CD4-positive, alpha-beta T cell treated with Interferon alpha-2 for 1 hour (primary cell): ENCODE data around the gene MROH7.
A peak's percentile ranks its signal among the peaks of the same experiment; 100 is the strongest.

Source experiments
- DNase-seq, 2 donors: peaks; one replicate each; pipeline ENCODE4 v3.0.0-alpha.2; 2020 to 2022

MROH7 gene

DNA sequence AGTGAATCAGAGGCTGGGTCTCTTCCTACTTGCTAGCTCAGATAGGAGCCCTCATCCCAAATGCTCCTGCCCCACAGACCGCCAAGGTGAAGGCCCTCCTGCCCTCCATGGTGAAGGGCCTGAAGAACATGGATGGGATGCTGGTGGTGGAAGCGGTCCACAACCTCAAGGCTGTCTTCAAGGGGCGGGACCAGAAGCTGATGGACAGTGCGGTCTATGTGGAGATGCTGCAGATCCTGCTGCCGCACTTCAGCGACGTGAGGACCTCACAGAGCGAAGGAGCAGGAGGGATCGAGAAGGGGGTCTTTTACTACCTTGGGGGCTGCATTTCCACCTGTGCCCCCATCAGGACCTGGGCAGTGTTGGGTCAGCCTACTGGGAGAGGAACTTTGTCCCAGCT, 59.5 kb downstream of the MROH7 start:
- no peak for DNase-seq

DNA sequence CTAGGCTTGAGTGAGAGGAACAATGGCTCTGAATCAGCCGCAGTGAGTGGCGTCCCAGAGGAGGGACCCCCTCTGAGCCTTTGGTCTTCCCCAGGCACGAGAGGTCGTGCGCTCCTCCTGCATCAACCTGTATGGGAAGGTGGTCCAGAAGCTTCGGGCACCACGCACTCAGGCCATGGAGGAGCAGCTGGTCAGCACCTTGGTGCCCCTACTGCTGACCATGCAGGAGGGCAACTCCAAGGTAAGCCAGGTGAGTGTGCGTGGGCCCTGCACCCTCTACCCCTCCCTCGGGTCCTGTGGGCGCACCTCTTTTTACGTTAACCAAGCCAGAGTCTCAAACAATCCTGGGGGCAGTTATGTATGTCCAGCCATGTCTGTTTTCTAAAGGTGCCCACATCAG, 60.4 kb downstream of the MROH7 start:
- no peak for DNase-seq

DNA sequence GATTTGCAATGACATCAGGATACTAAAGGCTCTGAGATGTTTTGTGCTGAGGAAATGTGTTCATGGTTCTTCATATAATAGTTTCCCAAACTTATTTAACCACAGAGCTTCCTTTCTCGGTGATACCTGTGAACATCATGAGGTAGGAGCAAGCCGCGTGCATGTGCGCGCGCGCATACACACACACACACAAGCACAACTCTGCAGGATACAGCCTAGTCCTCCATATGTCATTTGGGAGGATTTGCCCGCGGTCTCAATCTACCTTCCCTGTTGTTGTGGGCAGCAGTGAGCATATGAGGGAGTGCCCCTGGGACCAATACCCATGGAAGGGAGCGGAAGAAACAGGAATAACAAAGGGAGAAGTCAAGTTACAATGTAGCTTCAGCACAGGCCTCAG, 61.9 kb downstream of the MROH7 start:
- DNase-seq: no peak

DNA sequence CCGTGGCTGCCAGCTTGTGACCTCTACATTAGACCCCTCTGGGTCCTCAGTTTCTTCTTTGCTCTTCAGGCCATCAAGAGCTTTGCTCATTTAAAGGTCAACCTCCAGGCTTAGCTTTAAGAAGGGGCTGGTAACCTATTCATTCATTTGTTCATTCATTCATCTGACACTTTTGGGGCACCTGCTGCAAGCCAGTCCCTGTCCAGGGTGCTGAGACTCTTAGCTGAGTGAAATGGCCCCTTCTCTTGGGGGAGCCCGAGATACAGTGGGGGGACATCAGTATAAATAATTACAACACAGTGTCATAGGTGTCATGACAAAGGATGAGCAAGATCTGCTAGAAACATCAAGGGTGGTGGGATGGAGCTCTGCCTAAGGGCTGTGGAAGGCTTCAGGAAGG, 63.6 kb downstream of the MROH7 start:
- no peak for DNase-seq

DNA sequence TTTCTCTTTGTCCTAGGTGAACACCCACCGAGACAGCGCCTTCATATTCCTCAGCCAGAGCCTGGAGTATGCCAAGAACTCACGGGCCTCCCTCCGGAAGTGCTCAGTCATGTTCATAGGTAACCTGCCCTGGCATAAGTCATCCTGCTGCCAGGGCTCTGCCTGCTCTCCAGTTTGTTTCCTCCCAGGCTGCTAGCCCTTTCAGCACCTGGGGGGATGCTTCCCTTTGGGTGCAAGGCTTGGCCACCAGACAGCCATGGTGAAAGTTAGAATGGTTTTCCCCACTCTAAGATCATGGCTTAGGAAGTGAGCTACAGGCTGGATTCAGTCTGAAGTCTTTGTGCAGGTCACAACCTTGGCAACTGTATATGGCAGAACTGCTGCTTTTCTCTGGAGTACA, 64.8 kb downstream of the MROH7 start:
- DNase-seq: no peak

DNA sequence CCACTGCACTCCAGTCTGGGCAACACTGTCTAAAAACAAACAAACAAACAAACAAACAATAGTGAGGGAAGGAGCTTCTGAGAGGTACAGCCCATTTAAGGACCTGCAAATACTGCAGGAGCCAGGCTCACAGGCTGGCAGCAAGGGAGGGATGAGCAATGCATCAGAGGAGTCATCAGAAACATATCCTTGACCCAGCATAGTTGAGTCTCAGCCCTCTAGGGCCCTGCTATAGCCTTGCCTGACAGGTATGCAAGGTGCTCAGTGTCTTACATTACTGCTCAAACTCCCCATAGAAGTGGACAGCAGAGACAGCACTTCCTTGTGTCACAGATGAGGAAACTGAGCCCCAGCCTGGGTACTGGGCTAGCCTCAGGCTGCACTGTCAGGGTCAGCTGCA, 66.8 kb downstream of the MROH7 start:
- DNase-seq: no peak

DNA sequence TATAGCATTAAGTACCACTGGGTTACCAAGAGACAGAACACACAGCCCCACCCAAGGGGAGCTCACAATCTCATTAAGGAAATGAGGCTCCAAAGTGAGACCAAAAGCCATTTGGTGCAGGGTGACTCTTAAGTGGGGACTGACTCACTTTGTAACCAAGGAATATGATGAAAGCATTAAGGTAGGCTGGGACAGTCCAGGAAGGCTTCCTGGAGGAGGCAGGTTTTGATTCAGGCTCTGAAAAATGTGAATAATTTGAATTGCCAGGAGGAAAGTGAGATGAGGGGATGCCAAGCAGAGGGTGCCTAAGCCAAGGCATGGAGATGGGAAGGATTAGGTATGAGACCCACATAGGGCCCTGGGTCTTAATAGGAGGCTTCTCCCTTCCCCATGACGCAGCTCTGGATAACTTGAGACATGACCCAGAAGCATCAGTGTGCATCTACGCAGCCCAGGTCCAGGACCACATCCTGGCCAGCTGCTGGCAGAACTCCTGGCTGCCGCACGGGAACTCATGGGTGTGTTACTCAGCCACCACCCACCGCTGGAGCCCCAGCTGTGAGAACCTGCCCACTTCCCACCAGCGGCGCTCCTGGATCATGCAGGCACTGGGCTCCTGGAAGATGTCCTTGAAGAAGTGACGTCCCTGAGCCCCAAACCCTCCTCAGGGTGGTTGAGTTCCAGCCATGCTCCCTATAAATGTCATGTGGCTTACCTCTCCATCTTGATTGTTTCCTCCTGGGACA, 68.1 kb downstream of the MROH7 start:
- no peak for DNase-seq

DNA sequence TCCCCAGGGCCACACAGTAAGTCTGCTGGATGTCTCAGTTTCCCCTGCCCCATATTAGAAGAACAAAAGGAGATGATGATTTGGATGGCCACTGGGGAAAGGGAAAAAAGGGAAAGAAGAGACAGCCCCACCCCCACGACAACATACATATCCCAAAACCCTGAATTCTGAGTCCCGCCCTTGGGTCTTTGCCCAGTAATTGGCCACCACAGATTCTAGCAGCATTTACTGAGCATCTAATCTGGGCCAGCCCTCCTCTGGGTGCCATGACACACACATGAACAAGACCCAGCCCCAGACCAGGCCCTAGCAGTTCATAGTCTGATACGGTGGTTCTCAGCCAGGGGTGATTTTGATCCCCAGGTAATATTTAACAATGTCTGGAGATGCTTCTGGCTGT, 68.8 kb downstream of the MROH7 start:
- DNase-seq: no peak

DNA sequence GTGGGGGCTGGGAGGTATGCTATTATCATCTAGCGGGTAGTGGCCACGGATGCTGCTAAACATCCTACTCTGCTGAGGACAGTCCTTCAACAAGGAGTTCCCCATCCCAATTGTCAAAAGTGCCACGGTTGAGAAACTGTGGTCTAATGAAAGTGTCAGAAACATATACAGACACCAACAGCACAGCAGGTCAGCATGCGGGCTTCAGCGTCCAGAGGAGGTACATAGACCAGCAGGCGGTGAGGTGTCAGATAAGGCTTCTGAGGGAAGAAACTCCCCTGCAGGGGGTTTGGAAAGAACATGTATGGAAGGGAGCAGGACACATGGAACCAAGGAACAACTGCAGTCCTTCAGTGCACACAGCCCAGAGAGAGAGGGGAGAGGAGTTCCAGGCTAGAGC, 69.3 kb downstream of the MROH7 start:
- no peak for DNase-seq

DNA sequence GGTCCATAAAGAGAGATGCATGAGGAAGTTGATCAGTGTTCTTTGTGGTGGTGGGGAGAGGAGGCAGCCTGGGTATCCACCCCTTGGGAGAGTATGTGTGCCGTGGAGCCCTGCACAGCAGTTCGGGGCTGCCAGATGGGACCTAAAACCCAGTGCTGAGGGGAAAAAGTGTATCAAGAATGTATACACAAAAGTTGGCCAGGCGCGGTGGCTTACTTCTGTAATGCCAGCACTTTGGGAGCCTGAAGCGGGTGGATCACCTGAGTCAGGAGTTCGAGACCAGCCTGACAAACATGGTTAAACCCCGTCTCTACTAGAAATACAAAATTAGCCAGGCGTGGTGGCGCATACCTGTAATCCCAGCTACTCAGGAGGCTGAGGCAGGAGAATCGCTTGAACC, 70.0 kb downstream of the MROH7 start:
- DNase-seq: no peak

DNA sequence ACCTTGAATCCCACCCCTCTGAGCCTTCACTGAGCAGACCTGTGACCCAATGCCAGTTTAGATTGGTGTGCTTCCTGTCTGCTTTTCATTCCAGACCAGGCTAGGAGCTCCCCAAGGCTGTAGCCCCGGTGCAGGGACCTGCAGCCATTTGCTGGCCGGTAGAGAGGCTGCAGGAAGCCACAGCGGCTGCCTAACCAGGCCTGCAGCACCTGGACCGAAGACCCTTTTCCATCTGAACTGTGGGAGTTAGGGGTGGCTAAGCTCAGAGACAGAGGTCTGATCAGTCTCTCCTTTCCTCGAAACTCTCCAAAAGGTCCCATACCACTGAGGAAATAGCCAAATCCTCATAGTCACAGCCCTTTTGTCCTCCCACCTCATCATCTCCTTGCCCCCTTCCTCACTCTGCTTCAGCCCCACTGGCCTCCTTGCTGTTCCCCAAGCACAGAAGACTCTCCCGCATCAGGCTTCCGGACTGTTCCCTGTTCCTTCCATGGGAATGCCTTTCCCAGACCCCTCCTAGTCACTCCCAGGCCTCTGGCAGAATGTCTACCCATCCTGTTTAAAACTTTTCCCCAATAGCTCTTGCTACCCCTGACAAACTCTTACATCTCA, 73.4 kb downstream of the MROH7 start:
- no peak for DNase-seq

DNA sequence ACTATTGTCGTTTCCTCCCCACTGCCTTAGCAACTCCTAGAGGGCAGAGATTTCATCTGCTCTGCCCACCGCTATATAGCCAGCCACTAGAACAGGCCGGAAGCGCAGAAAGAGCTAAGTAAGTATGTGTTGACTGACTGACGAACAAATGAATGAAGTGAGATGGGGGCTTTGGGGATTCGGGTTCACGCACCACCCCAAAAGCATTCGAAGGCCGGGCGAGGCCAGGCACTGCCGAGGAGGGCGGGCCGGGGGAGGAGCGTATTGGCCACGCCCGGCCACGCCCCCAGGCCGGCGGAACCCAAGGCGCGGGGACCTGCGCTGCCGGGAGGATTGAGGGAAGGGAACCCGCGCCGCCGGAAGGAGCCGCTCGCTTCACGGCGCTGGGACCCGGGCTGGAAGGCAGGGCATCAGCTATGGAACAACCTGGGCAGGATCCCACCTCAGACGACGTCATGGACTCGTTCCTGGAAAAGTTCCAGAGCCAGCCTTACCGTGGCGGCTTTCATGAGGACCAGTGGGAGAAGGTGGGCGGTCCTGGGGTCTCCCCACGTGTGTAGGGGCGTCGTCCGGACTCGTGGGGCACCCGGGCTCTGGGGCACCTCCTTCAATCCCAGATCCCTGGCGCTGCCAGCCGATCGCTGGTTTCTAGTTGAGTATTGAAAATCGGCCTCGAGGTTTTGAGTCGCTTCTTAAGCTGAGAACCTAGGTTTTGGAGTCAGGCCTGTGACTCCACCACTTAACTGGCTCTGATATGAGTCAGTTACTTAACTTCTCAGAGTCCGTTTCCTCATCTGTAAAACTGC, 74.1 kb downstream of the MROH7 start, which contains the start of gene TTC4:
TTC4 (plus strand) TSS at position 369 of the 806 bp plus-strand sequence; CDS start at position 417, 48 bp downstream.
- DNase-seq: peak; percentile 77 to 88

DNA sequence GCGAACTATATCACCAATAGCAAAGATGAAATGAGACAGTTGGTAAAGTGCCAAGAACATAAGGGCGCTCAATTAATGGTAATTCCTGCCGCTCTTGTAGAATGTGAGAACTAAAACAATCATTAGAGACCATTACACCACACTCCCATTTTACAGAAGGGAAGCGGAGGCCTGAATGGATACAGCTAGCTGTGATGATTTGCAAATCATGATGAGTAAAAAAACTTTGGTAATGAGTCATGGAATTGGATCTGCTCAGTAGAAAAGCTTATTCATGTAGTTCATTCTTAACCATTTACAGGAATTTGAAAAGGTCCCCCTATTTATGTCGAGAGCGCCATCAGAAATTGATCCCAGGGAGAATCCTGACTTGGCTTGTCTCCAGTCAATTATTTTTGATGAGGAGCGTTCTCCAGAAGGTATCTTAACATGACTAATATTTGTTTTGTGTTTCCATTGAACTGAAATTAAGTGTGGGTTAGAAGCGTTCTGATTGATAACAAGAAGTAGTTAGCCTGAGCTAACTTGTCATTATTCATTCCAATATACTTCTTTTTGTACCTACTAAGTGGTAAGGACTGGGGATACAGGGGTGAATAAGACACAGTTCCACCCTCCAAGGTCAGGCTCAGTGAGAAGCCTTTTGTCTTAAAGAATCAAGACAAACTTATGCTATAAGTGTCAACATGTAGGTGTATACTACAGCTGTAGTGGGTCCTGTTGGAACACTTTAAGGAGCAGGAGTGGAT, 74.9 kb downstream of the MROH7 start:
- DNase-seq: no peak

DNA sequence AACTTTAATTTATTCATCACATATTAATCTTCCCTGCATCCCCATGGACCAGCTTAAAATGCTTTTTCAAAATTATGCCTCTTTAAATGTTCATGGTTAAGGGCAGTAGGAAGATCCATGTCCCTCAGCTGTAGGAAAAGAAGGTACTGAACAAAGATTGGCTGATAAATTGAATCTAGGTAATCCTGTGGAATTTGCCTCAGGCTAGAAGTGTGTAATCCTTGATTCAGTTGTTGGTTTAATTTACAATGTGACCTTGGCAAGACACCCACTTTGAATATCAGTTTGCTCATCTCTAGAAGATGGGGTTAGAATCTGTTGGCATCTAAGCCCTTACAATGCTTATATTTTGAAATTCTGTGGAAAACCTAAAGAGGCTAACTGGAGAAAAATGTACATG, 80.1 kb downstream of the MROH7 start:
- no peak for DNase-seq

DNA sequence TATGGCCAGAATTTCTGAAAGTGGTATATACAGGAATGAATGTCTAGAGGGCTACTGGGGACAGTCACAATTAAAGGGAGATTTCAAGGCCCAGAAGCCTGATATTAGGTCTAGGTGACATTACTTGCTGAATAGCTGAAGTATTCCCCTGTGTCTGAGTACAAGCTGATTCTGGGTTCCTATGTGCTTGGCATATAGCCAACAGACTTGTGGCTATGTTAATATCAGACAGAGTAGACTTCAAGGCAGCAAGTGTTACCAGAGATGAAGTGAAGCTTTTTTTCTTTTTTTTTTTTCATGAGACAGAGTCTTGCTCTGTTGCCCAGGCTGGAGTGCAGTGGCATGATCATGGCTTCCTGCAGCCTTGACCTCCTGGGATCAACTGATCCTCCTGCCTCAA, 82.4 kb downstream of the MROH7 start:
- DNase-seq: no peak

DNA sequence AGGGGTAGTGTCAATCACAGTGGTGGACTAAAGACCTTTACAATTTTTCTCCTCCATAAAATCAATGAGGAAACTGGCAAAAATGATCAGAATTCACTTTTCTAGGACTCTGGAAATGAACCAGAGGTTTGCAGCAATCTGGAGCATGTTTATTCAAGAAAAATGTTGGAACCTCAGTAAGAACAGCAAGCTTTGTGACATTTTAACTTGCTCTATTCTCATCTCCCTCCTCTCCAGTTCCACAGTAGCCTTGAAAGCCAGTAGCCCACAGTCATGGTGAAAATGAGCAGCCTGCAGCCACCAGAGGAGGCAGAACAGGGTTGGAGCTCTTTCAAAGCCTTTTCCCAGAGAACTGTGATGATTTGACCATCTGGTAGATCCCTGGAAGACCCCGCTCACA, 83.2 kb downstream of the MROH7 start:
- DNase-seq: no peak

DNA sequence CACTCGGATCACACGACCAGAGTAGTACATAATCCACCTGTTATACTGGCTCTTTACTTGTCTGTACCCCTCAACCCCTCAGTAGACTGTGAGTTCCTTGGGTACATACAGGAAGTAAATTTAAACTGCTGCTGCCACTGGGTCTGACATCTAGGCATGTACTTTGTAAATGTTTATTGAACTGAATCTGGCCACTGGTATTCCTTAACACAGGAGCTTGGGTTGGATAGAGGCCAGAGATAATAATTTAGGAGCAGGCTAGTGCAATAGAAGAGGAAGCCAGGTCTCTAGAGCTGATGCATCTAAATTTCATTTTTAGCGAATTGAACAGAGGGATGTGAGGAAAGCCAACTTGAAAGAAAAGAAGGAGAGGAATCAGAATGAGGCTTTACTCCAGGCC, 86.4 kb downstream of the MROH7 start:
- no peak for DNase-seq

DNA sequence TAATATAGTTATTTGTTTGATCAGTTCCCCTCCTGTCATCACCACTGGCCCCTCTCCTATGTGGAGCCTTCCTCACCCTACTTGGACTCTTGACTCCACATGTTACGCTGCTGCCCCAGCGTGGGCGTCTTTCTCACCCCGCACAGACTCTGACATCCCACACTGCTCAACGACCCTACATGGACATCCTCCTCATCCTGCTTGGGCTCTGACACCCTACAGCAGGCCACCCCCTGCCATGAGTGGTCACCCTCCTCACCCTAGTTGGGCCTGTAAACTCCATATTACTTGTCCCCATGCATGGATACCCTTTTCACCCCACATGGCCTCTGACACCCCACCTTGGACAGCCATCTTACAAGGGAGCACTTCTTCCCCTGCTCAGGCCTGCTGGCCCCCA, 95.1 kb downstream of the MROH7 start:
- DNase-seq: no peak

DNA sequence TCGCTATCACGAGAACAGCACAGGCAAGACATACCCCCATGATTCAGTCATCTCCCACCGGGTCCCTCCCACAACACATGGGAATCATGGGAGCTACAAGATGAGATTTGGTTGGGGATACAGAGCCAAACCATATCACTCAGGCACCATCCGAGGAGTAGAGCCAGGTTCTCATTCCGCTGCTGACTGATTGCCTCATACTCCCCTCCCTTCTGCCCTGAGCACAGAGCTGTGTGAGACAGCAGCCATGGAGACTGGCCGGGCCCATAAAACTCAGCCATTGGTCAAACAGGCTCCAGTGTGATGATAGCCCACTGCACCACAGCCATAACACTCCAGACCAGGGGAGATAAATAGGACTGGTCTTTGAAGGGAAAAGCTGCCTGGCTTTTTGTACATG, 96.7 kb downstream of the MROH7 start:
- no peak for DNase-seq

DNA sequence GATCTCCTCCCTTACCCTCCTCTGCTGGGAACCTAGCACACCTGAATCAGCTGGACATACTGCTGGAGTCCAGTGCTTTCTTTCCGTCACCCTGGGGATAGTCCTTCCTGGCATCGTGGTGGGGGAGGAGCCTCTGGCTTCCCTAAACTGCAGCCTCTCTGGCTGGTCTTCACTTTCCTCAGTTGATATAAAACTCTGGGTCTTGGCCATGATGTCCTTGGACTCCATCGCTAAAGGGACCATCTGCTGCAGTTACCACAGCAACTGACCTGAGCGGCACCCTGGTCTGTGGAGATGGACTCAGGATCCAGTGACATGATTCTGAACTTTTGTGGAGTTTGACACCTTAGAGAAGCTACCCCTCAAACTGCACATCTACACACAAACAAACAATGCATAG, 99.9 kb downstream of the MROH7 start:
- DNase-seq: no peak

DNA sequence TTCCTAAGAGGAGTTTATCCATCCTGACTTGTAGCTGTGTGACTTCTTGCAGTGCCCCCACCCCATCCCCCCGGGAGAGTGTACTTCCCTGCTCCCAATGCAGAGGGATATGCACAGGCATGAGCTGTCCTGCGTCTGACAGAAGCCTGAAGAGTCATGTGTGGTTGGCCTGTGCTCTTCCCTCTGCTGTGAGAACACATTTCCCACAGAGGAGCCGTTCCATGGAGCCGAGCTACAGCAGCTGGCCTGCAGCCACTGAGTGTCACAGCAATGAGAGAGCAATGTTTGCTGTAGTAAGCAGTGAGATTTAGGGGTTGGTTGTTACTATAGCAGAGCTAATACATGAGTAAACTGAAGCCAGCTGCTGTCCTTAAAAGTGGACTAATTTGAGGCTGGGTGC, 100.7 kb downstream of the MROH7 start:
- DNase-seq: no peak

DNA sequence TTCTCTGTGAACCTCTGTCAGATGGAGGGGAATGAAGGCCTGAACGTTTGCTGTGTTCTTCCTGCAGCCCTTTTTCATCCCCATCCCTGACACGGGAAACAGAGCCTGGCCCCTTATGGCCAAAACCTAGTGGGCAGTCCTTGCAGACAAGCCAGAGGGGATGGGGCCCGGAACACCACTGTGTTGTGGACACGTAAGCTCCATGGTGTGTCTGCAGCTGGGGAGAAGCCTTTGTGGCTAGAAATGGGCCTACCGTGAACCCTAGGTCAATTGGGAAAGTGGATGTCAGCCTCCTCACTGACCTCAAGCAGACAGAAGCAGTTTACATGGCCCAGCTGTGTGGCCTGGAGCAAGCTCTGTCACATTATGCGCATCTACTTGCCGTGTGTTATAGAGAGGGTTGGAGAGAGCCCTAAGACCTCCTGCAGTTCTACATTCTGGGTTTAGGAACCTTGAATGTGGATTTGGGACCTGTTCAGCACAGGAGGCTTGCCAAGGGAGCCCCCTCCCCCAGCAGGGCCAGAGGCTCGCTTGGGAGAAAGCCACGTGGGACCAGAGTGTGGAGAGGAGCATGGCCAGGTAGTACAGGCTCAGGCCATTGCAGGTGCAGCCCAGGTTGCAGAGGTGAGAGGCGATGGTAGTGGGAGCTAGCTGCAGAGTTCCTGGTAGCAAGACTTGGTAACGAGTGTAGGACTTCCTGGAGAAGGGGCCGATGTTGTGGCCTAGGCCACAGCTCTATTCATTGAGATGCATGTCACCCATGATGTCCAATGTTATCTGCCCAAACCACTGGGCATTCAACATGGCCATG, 102.0 kb downstream of the MROH7 start:
- DNase-seq: no peak
